GM12865 (cell line): Measurements from ENCODE around the gene MMAA.

Source experiments
- DNase-seq: peaks from one replicate; pipeline ENCODE4 v3.0.0; 2010; ENCODE audit warnings: low read depth
- H3K4me3 ChIP-seq: 2 replicates; pipeline ENCODE4 v1.5.1; 2011; ENCODE audit warnings: mild to moderate bottlenecking, low read depth, low read length, control low read depth
- CTCF ChIP-seq: IDR thresholded peaks from 2 replicates; pipeline ENCODE4 v1.5.1; 2011; ENCODE audit warnings: low read length, control low read depth, low read depth, inconsistent platforms; ENCODE audit not compliant: insufficient read depth; ENCODE audit errors: missing control alignments

The MMAA gene

DNA sequence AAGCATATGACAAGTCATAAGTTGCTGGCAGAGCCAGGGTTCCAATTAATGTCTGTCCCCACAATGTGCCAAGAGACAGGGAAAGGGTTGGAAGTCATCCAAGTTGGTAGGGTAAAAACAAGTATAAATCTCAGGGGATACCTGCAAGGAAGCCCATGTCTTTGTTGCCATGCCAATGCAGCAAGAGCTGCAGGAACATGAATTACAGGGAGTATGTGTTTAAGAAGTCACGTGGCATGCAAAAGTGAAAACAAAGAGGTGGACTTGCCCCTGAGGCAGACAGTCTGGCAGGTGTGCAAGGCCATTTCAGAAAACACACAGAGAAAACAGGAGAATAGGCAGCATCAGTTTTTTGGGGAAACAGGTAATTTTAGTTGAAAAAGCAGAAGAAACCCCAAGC is 90.2 kb downstream of the MMAA start:
- TF ChIP-seq CTCF, result no peak
- no peak overlapping the region for H3K4me3 ChIP-seq
- no peak for DNase-seq
